Measurements from ENCODE around the gene RPTOR. TPM values are rescaled to one million over a fixed set of nuclear protein-coding genes. Genes with fewer than 3 reads are reported as not detected.
A peak's percentile ranks its signal among the peaks of the same experiment; 100 is the strongest.

Gene RPTOR
- polyA plus RNA-seq, 1 of the 3 experiments (the other 2 are of a cell fraction): 14.9 TPM

GRCh38 chr17:80791758-80792284 lies 247.2 kb downstream of the RPTOR start:
- CTCF ChIA-PET: interaction anchor here (1.8 kb wide), 1 partner anchor 18 kb away, joined by 5 read pairs; no protein-coding TSS in a partner anchor
- H2AFZ ChIP-seq (ENCODE audit: low read depth): no peak overlapping the region
- DNase-seq: no peak
- POLR2A ChIA-PET: interaction anchor here (1.9 kb wide), 1 partner anchor 11 kb away, joined by 5 read pairs; no protein-coding TSS in a partner anchor
- H3K27ac ChIP-seq (ENCODE audit: low read depth in 2 of 2, low read length in 1 of 2): peak overlapping the region; percentile 78 to 89
- H3K79me2 ChIP-seq (ENCODE audit: insufficient read depth): peaks cover 12% of the 10 kb centered on the region; the same call in 1 of the 2 replicates
- no peaks in the 10 kb centered on the region for H3K9me2 ChIP-seq
- peak; percentile 87 for TF ChIP-seq TCF12 (IDR thresholded peaks at IDR 0.05)
- TF ChIP-seq YY1 (IDR thresholded peaks at IDR 0.05; ENCODE audit: low read depth): 0 out of 2 replicates have a peak, but pooled peaks have one; percentile 59
- peak; percentile 89 for TF ChIP-seq PBX3 (IDR thresholded peaks at IDR 0.05)
- no peak for TF ChIP-seq SMC3 (IDR thresholded peaks at IDR 0.05; ENCODE audit: low read depth, low read length)
- TF ChIP-seq GATA2 (CRISPR knock-in tag; IDR thresholded peaks at IDR 0.05): no peak
- peak; percentile 95 for TF ChIP-seq NFIC (IDR thresholded peaks at IDR 0.05; ENCODE audit: borderline replicate concordance)
- TF ChIP-seq FOSL2 (IDR thresholded peaks at IDR 0.05; ENCODE audit: borderline replicate concordance, low read depth): peak; percentile 100
- TF ChIP-seq MAX (IDR thresholded peaks at IDR 0.05; ENCODE audit: low read depth): peak; percentile 95
- TF ChIP-seq RCOR1 (IDR thresholded peaks at IDR 0.05; ENCODE audit: low read length): no peak
- TF ChIP-seq FOXM1 (IDR thresholded peaks at IDR 0.05; ENCODE audit: low read depth): no peak
- TF ChIP-seq JUND (IDR thresholded peaks at IDR 0.05): peak; percentile 100
- TF ChIP-seq NRF1 (IDR thresholded peaks at IDR 0.05; ENCODE audit: low read depth, low read length): no peak
- TF ChIP-seq SIN3A (IDR thresholded peaks at IDR 0.05; ENCODE audit: borderline replicate concordance, low read depth, low read length): peak; percentile 50; the same call in 1 of the 2 replicates
- no peak for TF ChIP-seq GABPA (IDR thresholded peaks at IDR 0.05; ENCODE audit: low read depth)
- TF ChIP-seq RFX5 (IDR thresholded peaks at IDR 0.05; ENCODE audit: low read length): no peak
- TF ChIP-seq CTCF (IDR thresholded peaks at IDR 0.05): no peak
- 0 out of 2 replicates have a peak, but pooled peaks have one; percentile 15 for TF ChIP-seq TEAD4 (IDR thresholded peaks at IDR 0.05; ENCODE audit: borderline replicate concordance, insufficient read depth)
- TF ChIP-seq RAD21 (IDR thresholded peaks at IDR 0.05; ENCODE audit: low read length): no peak
- TF ChIP-seq EP300 (IDR thresholded peaks at IDR 0.05; ENCODE audit: borderline replicate concordance in 1 of 2, low read depth in 1 of 2, low read length in 1 of 2): peak in 1 of 2 experiments; percentile 86; a peak in 2 of 4 replicates
- TF ChIP-seq MXI1 (IDR thresholded peaks at IDR 0.05; ENCODE audit: low read depth, low read length): no peak
- TF ChIP-seq TAF1 (IDR thresholded peaks at IDR 0.05; ENCODE audit: borderline replicate concordance, low read depth, low read length): no peak
- no peak; the same call in 1 of the 2 replicates for TF ChIP-seq RXRA (IDR thresholded peaks at IDR 0.05; ENCODE audit: borderline replicate concordance, low read depth)
- TF ChIP-seq MEF2A (IDR thresholded peaks at IDR 0.05; ENCODE audit: borderline replicate concordance, low read depth): peak; percentile 90; the same call in 1 of the 2 replicates
- peak; percentile 80 for TF ChIP-seq REST (IDR thresholded peaks at IDR 0.05; ENCODE audit: low read depth, low read length)
- no peak for TF ChIP-seq EZH2phosphoT487 (IDR thresholded peaks at IDR 0.05; ENCODE audit: borderline replicate concordance, low read depth)
- TF ChIP-seq CHD2 (IDR thresholded peaks at IDR 0.05; ENCODE audit: low read length, partially characterized antibody): no peak
- peak; percentile 86; the same call in 1 of the 2 replicates for TF ChIP-seq POLR2AphosphoS5 (IDR thresholded peaks at IDR 0.05; ENCODE audit: low read depth, low read length)
- no peak for TF ChIP-seq ELF1 (IDR thresholded peaks at IDR 0.05)
- 27% methylated on average over 11 of the region's 11 CpGs for WGBS (ENCODE audit: low lambda C conversion rate)
- peaks cover 58 to 70% of the 10 kb centered on the region in 2 experiments for H3K4me1 ChIP-seq (ENCODE audit: control insufficient read depth in 1 of 2, insufficient read depth in 2 of 2, low read depth in 1 of 2, low read length in 1 of 2)
- H3K9ac ChIP-seq: no peak overlapping the region; the same call in 1 of the 2 replicates
- peaks cover 0 to 3% of the 10 kb centered on the region in 2 experiments for H3K36me3 ChIP-seq (replicated peaks in 1 of 2; ENCODE audit: control insufficient read depth in 1 of 2, insufficient read depth in 2 of 2, low read length in 1 of 2)
- no peak overlapping the region for H3K4me3 ChIP-seq (ENCODE audit: low read depth in 2 of 2, low read length in 1 of 2)
- no peaks in the 10 kb centered on the region for H4K20me1 ChIP-seq (ENCODE audit: insufficient read depth)
- H3K9me3 ChIP-seq: 0 out of 2 replicates have a peak, but pooled peaks cover 4% of the 10 kb centered on the region
- H3K27me3 ChIP-seq (ENCODE audit: insufficient read depth): no peaks in the 10 kb centered on the region
- peak overlapping the region; percentile 56 for H3K4me2 ChIP-seq
- peaks cover 27% of the 10 kb centered on the region for H3F3A ChIP-seq (replicated peaks; ENCODE audit: insufficient read depth)
